CD14-positive monocyte (primary cell): ENCODE measurements around the gene HKDC1. TPM values are rescaled to one million over a fixed set of nuclear protein-coding genes. Genes with fewer than 3 reads are reported as not detected.

Experiments
- DNase-seq, 3 donors: peaks; one replicate each; pipeline ENCODE4 v3.0.0-alpha.2; 2011 to 2022
- H2AFZ ChIP-seq: 2 replicates; pipeline ENCODE4 v1.6.0; 2012; ENCODE audit warnings: mild to moderate bottlenecking, low read depth, low read length, inconsistent platforms; ENCODE audit not compliant: insufficient read depth, poor library complexity, severe bottlenecking
- H3K27ac ChIP-seq, 2 donors: 1 replicate in 1 of 2; 2 replicates in 1 of 2; pipeline ENCODE4 v1.5.1; 2012 to 2013; ENCODE audit warnings: low read length in 2 of 2, control low read depth in 1 of 2, inconsistent platforms in 1 of 2, low read depth in 1 of 2, mild to moderate bottlenecking in 1 of 2
- H3K27me3 ChIP-seq, 2 donors: one replicate each; pipeline versions ENCODE4 v1.6.0 to v1.6.1; 2011 to 2013; ENCODE audit warnings: low read length in 2 of 2; ENCODE audit not compliant: control insufficient read depth in 2 of 2, insufficient read depth in 2 of 2
- H3K36me3 ChIP-seq, 2 donors: replicated peaks in 1 of 2; 1 replicate in 1 of 2; 2 replicates in 1 of 2; pipeline versions ENCODE4 v1.5.1 to v1.6.1; 2012 to 2013; ENCODE audit warnings: low read length in 2 of 2, control low read depth in 1 of 2, inconsistent platforms in 1 of 2, mild to moderate bottlenecking in 1 of 2; ENCODE audit not compliant: insufficient read depth in 2 of 2, control insufficient read depth in 1 of 2
- H3K4me1 ChIP-seq, 2 donors: 1 replicate in 1 of 2; 2 replicates in 1 of 2; pipeline versions ENCODE4 v1.5.1 to v1.6.1; 2012 to 2013; ENCODE audit warnings: low read length in 2 of 2, control low read depth in 1 of 2, inconsistent platforms in 1 of 2, mild to moderate bottlenecking in 1 of 2, moderate library complexity in 1 of 2; ENCODE audit not compliant: insufficient read depth in 2 of 2, control insufficient read depth in 1 of 2
- H3K4me2 ChIP-seq: replicated peaks from 2 replicates; pipeline ENCODE3; 2012; ENCODE audit warnings: low read length, moderate library complexity, mild to moderate bottlenecking; ENCODE audit not compliant: poor library complexity, severe bottlenecking; ENCODE audit errors: extremely low read depth
- H3K4me3 ChIP-seq, 3 experiments: fragments of 200-600 bp in 1 of 3; sonication (generic) in 1 of 3; replicated peaks in 1 of 3; 1 replicate in 2 of 3; 2 replicates in 1 of 3; pipeline ENCODE4 v1.5.1; 2011 to 2013; ENCODE audit warnings: low read length in 3 of 3, mild to moderate bottlenecking in 3 of 3, control low read depth in 2 of 3, low read depth in 2 of 3, inconsistent platforms in 1 of 3, moderate library complexity in 1 of 3
- H3K79me2 ChIP-seq: 2 replicates; pipeline ENCODE4 v1.6.0; 2012; ENCODE audit warnings: mild to moderate bottlenecking, control low read depth, inconsistent platforms, low read length, moderate library complexity; ENCODE audit not compliant: insufficient read depth
- H3K9ac ChIP-seq: 2 replicates; pipeline ENCODE4 v1.6.0; 2017; ENCODE audit warnings: low read length, mild to moderate bottlenecking; ENCODE audit not compliant: insufficient read depth, poor library complexity, severe bottlenecking
- H3K9me3 ChIP-seq, 2 donors: replicated peaks in 1 of 2; 1 replicate in 1 of 2; 2 replicates in 1 of 2; pipeline versions ENCODE4 v1.5.1 to v1.6.1; 2012 to 2013; ENCODE audit warnings: low read length in 2 of 2, control low read depth in 1 of 2; ENCODE audit not compliant: control insufficient read depth in 1 of 2, insufficient read depth in 1 of 2
- H4K20me1 ChIP-seq: 2 replicates; pipeline ENCODE4 v1.6.0; 2012; ENCODE audit warnings: mild to moderate bottlenecking, low read length, control low read depth, moderate library complexity; ENCODE audit not compliant: insufficient read depth
- H3K27ac Mint-ChIP-seq, 7 donors: one replicate each; pipeline ENCODE4 v1.8.0; 2020; ENCODE audit warnings: mild to moderate bottlenecking in 7 of 7, mixed read lengths in 7 of 7, moderate library complexity in 6 of 7, inconsistent platforms in 2 of 7
- H3K27me3 Mint-ChIP-seq, 3 donors: one replicate each; pipeline ENCODE4 v1.8.0; 2021 to 2022; ENCODE audit warnings: low read depth in 3 of 3, mild to moderate bottlenecking in 3 of 3, mixed read lengths in 3 of 3, moderate library complexity in 3 of 3, inconsistent platforms in 1 of 3
- H3K36me3 Mint-ChIP-seq, 2 donors: one replicate each; pipeline ENCODE4 v1.8.0; 2020; ENCODE audit warnings: mixed read lengths in 2 of 2, inconsistent platforms in 1 of 2, mild to moderate bottlenecking in 1 of 2
- H3K4me1 Mint-ChIP-seq: one replicate; pipeline ENCODE4 v1.8.0; 2020; ENCODE audit warnings: mild to moderate bottlenecking, mixed read lengths
- H3K4me3 Mint-ChIP-seq, 2 donors: one replicate each; pipeline ENCODE4 v1.8.0; 2020; ENCODE audit warnings: mild to moderate bottlenecking in 2 of 2, mixed read lengths in 2 of 2, moderate library complexity in 1 of 2
- H3K9me3 Mint-ChIP-seq, 7 donors: one replicate each; pipeline ENCODE4 v1.8.0; 2020 to 2022; ENCODE audit warnings: mixed read lengths in 7 of 7, mild to moderate bottlenecking in 6 of 7, moderate library complexity in 6 of 7, inconsistent platforms in 2 of 7
- CTCF ChIP-seq: fragments of 200-600 bp; IDR thresholded peaks from one replicate; pipeline ENCODE4 v1.8.0; 2022; ENCODE audit warnings: antibody characterized with exemption, mild to moderate bottlenecking
- WGBS: methylation state at CpG from one replicate; pipeline ENCODE4 v1.1.5; 2013; ENCODE audit warnings: missing lambda C conversion rate; ENCODE audit not compliant: insufficient coverage; 5-methylcytosine and 5-hydroxymethylcytosine counted together
- intact Hi-C, 2 donors: fragments of 100-400 bp; cut with micrococcal nuclease; formaldehyde crosslinking; loops; one replicate each; pipeline versions ENCODE4 v1.15.0 to v1.15.1; 2023
- polyA plus RNA-seq, 3 donors: library from polyadenylated mRNA; depleted of rRNA in 1 of 3; unstranded in 2 of 3; stranded (reverse) in 1 of 3; fragments of 300-500 nt in 2 of 3; fragments of >200 nt in 1 of 3; fragmentation: Illumina TruSeq in 2 of 3; gene quantifications; 1 replicate in 2 of 3; 2 replicates in 1 of 3; pipeline ENCODE4 v1.2.3, GENCODE V29; 2012 to 2021

HKDC1 gene
- polyA plus RNA-seq, 3 donors: not detected

GRCh38 chr10:69242040-69242851 is 22.1 kb downstream of the HKDC1 start:
- no peak for DNase-seq
- intact Hi-C loops: no loop called here
- Mint-ChIP-seq H3K36me3 (no peaks in the 10 kb centered on the region), H3K27ac (no peak overlapping the region), H3K4me1 (peaks cover 14% of the 10 kb centered on the region), H3K4me3 (no peak overlapping the region), H3K9me3 (peaks cover 0 to 2% (median 0%) of the 10 kb centered on the region in 7 donors), H3K27me3 (peaks cover 2 to 5% (median 3%) of the 10 kb centered on the region in 3 donors)
- H3K4me1 ChIP-seq: peaks cover 10 to 16% of the 10 kb centered on the region in 2 donors
- H4K20me1 ChIP-seq: no peaks in the 10 kb centered on the region
- no peak for TF ChIP-seq CTCF
- no peak overlapping the region for H3K4me2 ChIP-seq
- no peaks in the 10 kb centered on the region for H3K36me3 ChIP-seq
- H3K79me2 ChIP-seq: no peaks in the 10 kb centered on the region
- H3K9me3 ChIP-seq: no peaks in the 10 kb centered on the region
- H2AFZ ChIP-seq: no peak overlapping the region
- H3K27me3 ChIP-seq: no peaks in the 10 kb centered on the region
- 93% methylated on average over 4 of the region's 11 CpGs for WGBS
- no peak overlapping the region for H3K9ac ChIP-seq
- no peak overlapping the region for H3K4me3 ChIP-seq
- H3K27ac ChIP-seq: no peak overlapping the region

DNA sequence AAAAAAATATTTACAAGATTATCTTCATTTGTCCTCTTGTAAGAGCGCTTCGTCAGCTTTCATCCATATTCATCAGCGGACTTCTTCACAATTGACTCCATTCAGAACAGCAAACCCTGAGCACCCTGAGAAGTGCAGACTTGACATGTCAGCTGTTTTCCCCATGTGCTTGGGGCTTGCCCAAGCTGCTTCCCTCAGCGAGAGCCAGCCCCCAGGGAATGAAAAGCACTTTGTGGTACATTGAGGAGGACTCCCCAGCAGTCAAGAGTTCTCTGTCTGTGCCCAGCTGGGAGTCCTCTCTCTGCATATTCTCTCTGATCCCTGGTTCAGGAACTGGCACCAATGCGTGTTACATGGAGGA is 22.7 kb downstream of the HKDC1 start:
- no peak overlapping the region for H3K27ac Mint-ChIP-seq
- TF ChIP-seq CTCF: no peak
- no peaks in the 10 kb centered on the region for H4K20me1 ChIP-seq

More for the DNA sequence above, 22.7 kb downstream of the HKDC1 start:
- Histone ChIP-seq H3K36me3 (no peaks in the 10 kb centered on the region), H3K4me1 (peaks cover 8 to 13% of the 10 kb centered on the region in 2 donors), H3K9ac (no peak overlapping the region), H3K9me3 (no peaks in the 10 kb centered on the region), H3K27ac (no peak overlapping the region), H3K79me2 (no peaks in the 10 kb centered on the region), H2AFZ (no peak overlapping the region), H3K27me3 (no peaks in the 10 kb centered on the region), H3K4me2 (no peak overlapping the region), H3K4me3 (no peak overlapping the region)
- Mint-ChIP-seq H3K4me1 (peaks cover 10% of the 10 kb centered on the region), H3K36me3 (no peaks in the 10 kb centered on the region), H3K9me3 (peaks cover 0 to 2% (median 0%) of the 10 kb centered on the region in 7 donors), H3K27me3 (peaks cover 2 to 6% (median 3%) of the 10 kb centered on the region in 3 donors), H3K4me3 (no peak overlapping the region)
- DNase-seq: no peak
- intact Hi-C loops: no loop called here
- WGBS: 90% methylated on average over 4 of the region's 5 CpGs
